HepG2 (cell line): ENCODE measurements around the gene OBSL1. TPM values are rescaled to one million over a fixed set of nuclear protein-coding genes. Genes with fewer than 3 reads are reported as not detected.
A peak's percentile ranks its signal among the peaks of the same experiment; 100 is the strongest.

Source experiments
- CHD2 ChIP-seq: IDR thresholded peaks from 2 replicates; pipeline ENCODE4 v1.6.1; 2011; ENCODE audit warnings: low read depth, low read length, improper control_type of control experiment
- ZNF720 ChIP-seq: sonication (generic); formaldehyde crosslinking; IDR thresholded peaks from 2 replicates; pipeline ENCODE4 v1.4.0; 2020; ENCODE audit warnings: missing genetic modification reagents
- polyA plus RNA-seq, 8 experiments: library from polyadenylated mRNA; depleted of rRNA in 3 of 8; stranded (reverse) in 7 of 8; unstranded in 1 of 8; fragments of >200 nt; fragmentation: Illumina TruSeq in 4 of 8; extraction: Trizol in 4 of 8; gene quantifications; 2 replicates each; pipeline versions ENCODE4 v1.2.1 to v1.2.3, GENCODE V29; 2011 to 2016; ENCODE audit warnings: low read depth in 4 of 8, missing spikeins in 1 of 8, mixed read lengths in 1 of 8; ENCODE audit not compliant: insufficient read depth in 1 of 8
- total RNA-seq, 5 experiments: library from RNA; depleted of rRNA; stranded (reverse); fragments of >200 nt; fragmentation: Illumina TruSeq; extraction: Trizol; gene quantifications; 2 replicates each; pipeline ENCODE4 v1.2.3, GENCODE V29; 2016; ENCODE audit warnings: low read depth in 1 of 5
- TF ChIP-seq, protein P1 (sequence below), 2 experiments: fragments of 450-650 bp in 1 of 2; sonication (generic) in 1 of 2; formaldehyde crosslinking in 1 of 2; IDR thresholded peaks; 2 replicates each; pipeline versions ENCODE4 v1.6.1 to v1.8.0; 2016 to 2022; ENCODE audit warnings: antibody characterized with exemption in 1 of 2, mild to moderate bottlenecking in 1 of 2, missing genetic modification reagents in 1 of 2
- TF ChIP-seq, protein P2 (sequence below): sonication (generic); formaldehyde crosslinking; IDR thresholded peaks from 2 replicates; pipeline ENCODE4 v1.4.0; 2020; ENCODE audit warnings: mild to moderate bottlenecking, missing genetic modification reagents
- TF ChIP-seq, protein P3 (sequence below): sonication (generic); formaldehyde crosslinking; IDR thresholded peaks from 2 replicates; pipeline ENCODE4 v1.5.0; 2020; ENCODE audit warnings: mild to moderate bottlenecking, low read depth, missing genetic modification reagents, borderline replicate concordance
- TF ChIP-seq, protein P4 (sequence below): fragments of 450-650 bp; IDR thresholded peaks from 2 replicates; pipeline ENCODE4 v1.6.1; 2016

The OBSL1 gene
- total and polyA plus RNA-seq, 2 of the 13 experiments (the other 11 are each of a cell fraction or from before 2014, with no cell fraction given): 86.7 to 218 TPM

DNA sequence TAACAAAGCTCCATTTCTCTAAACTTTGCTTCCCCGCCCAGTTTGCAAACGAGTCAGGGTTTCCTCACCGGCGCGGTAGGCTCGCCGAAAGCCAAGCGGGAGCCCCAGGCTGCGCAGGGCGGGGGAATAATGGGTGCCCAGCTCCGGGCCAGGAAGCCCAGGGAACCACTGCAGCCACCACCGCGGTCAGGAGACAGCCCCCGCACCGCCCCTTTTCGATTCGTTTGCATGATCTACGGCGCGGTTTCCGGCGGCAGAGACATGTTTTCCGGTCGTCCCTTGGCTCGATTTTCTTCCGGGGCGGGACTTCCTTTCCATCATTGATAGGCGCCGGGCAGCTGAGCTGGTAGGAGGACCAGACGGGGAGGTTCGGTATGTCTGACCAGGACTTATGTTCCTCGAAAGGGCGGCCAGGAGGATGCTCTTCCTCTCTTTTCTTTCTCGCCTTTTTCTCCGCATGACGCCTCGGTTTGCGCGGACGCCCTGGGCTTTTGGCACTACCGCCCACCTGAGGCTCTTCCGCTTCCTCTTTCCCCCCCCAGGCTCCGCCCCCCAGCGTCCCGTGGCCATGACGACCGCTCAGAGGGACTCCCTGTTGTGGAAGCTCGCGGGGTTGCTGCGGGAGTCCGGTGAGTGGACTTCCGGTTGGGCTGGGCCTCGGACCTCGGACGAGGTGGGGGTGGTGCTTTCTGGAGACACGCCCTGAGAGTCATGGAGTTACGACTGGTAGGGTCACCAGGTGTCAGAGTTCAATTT lies 26.4 kb upstream of the OBSL1 start, which contains the start of gene STK11IP (continued):
- TF ChIP-seq, protein P1, sequence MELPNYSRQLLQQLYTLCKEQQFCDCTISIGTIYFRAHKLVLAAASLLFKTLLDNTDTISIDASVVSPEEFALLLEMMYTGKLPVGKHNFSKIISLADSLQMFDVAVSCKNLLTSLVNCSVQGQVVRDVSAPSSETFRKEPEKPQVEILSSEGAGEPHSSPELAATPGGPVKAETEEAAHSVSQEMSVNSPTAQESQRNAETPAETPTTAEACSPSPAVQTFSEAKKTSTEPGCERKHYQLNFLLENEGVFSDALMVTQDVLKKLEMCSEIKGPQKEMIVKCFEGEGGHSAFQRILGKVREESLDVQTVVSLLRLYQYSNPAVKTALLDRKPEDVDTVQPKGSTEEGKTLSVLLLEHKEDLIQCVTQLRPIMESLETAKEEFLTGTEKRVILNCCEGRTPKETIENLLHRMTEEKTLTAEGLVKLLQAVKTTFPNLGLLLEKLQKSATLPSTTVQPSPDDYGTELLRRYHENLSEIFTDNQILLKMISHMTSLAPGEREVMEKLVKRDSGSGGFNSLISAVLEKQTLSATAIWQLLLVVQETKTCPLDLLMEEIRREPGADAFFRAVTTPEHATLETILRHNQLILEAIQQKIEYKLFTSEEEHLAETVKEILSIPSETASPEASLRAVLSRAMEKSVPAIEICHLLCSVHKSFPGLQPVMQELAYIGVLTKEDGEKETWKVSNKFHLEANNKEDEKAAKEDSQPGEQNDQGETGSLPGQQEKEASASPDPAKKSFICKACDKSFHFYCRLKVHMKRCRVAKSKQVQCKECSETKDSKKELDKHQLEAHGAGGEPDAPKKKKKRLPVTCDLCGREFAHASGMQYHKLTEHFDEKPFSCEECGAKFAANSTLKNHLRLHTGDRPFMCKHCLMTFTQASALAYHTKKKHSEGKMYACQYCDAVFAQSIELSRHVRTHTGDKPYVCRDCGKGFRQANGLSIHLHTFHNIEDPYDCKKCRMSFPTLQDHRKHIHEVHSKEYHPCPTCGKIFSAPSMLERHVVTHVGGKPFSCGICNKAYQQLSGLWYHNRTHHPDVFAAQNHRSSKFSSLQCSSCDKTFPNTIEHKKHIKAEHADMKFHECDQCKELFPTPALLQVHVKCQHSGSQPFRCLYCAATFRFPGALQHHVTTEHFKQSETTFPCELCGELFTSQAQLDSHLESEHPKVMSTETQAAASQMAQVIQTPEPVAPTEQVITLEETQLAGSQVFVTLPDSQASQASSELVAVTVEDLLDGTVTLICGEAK (IDR thresholded peaks at IDR 0.05): peak; percentile 80
- TF ChIP-seq, protein P1 (CRISPR knock-in tag; IDR thresholded peaks at IDR 0.05): peak; percentile 76; the same call in 1 of the 2 replicates
- TF ChIP-seq ZNF720 (CRISPR knock-in tag) (no peak), CHD2 (peak; percentile 90)
- TF ChIP-seq, protein P2, sequence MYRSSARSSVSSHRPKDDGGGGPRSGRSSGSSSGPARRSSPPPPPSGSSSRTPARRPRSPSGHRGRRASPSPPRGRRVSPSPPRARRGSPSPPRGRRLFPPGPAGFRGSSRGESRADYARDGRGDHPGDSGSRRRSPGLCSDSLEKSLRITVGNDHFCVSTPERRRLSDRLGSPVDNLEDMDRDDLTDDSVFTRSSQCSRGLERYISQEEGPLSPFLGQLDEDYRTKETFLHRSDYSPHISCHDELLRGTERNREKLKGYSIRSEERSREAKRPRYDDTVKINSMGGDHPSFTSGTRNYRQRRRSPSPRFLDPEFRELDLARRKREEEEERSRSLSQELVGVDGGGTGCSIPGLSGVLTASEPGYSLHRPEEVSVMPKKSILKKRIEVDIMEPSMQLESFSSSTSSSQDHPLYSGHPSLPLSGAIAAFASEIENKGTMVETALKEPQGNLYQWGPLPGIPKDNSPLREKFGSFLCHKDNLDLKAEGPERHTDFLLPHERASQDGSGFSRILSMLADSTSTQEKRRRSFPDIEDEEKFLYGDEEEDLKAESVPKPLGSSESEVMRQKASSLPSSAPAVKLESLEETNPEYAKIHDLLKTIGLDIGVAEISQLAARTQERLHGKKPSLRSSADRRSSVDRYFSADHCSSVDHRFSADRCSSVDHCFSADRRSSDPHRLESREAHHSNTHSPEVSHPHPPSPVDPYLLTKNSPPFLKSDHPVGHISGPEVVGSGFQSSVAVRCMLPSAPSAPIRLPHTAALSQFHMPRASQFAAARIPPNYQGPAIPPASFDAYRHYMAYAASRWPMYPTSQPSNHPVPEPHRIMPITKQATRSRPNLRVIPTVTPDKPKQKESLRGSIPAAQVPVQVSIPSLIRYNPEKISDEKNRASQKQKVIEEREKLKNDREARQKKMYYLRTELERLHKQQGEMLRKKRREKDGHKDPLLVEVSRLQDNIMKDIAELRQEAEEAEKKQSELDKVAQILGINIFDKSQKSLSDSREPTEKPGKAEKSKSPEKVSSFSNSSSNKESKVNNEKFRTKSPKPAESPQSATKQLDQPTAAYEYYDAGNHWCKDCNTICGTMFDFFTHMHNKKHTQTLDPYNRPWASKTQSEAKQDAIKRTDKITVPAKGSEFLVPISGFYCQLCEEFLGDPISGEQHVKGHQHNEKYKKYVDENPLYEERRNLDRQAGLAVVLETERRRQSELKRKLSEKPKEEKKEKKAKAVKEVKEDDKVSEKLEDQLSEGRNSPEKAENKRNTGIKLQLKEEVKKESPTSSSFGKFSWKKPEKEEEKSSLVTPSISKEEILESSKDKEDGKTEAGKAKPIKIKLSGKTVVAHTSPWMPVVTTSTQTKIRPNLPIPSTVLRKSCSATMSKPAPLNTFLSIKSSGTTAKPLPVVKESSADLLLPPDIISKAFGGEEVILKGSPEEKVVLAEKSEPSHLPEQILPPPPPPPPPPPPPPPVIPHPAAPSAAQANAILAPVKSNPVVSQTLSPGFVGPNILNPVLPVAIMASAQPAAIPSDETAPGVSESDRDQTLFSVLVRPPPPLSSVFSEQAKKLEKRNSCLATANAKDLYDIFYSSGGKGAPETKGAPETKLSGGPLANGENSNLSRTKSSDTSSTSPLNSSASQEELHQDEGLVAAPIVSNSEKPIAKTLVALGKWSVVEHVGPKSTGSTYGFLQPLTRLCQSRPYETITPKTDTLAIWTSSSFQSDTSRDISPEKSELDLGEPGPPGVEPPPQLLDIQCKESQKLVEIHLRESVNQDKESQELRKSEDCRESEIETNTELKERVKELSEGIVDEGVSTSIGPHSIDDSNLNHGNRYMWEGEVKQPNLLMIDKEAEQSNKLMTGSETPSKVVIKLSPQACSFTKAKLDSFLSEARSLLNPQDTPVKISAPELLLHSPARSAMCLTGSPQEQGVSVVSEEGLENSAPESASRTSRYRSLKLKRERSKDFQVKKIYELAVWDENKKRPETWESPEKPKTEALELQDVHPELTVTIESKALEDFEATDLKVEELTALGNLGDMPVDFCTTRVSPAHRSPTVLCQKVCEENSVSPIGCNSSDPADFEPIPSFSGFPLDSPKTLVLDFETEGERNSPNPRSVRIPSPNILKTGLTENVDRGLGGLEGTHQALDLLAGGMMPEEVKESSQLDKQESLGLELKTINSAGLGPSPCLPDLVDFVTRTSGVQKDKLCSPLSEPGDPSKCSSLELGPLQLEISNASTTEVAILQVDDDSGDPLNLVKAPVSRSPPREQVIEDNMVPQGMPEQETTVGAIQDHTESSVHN (CRISPR knock-in tag): peak; percentile 83; the same call in 1 of the 2 replicates
- TF ChIP-seq, protein P3, sequence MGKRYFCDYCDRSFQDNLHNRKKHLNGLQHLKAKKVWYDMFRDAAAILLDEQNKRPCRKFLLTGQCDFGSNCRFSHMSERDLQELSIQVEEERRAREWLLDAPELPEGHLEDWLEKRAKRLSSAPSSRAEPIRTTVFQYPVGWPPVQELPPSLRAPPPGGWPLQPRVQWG (CRISPR knock-in tag): no peak
- TF ChIP-seq, protein P4, sequence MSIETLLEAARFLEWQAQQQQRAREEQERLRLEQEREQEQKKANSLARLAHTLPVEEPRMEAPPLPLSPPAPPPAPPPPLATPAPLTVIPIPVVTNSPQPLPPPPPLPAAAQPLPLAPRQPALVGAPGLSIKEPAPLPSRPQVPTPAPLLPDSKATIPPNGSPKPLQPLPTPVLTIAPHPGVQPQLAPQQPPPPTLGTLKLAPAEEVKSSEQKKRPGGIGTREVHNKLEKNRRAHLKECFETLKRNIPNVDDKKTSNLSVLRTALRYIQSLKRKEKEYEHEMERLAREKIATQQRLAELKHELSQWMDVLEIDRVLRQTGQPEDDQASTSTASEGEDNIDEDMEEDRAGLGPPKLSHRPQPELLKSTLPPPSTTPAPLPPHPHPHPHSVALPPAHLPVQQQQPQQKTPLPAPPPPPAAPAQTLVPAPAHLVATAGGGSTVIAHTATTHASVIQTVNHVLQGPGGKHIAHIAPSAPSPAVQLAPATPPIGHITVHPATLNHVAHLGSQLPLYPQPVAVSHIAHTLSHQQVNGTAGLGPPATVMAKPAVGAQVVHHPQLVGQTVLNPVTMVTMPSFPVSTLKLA: peak; percentile 79
